ENCODE results near the gene MCTP2.

GRCh38 chr15:94269954-94270353, 38.6 kb downstream of the MCTP2 start:
- TF ChIP-seq ZNF274 (IDR thresholded peaks at IDR 0.05; ENCODE audit: low read depth, low read length) (no peak), YY1 (IDR thresholded peaks at IDR 0.05; ENCODE audit: insufficient read depth, insufficient read length) (no peak), SUZ12 (IDR thresholded peaks at IDR 0.05; ENCODE audit: extremely low read depth, insufficient read depth, insufficient read length) (no peak)
